GM12878 (cell line): ENCODE data around the gene PRKG1. TPM values are rescaled to one million over a fixed set of nuclear protein-coding genes. Genes with fewer than 3 reads are reported as not detected.

Source experiments
- BHLHE40 ChIP-seq, 2 experiments: fragments of 450-650 bp in 1 of 2; IDR thresholded peaks; 2 replicates each; pipeline ENCODE4 v1.6.1; 2011 to 2017; ENCODE audit warnings: low read depth in 2 of 2, borderline replicate concordance in 1 of 2, improper control_type of control experiment in 1 of 2, low read length in 1 of 2, mild to moderate bottlenecking in 1 of 2
- CBFB ChIP-seq: IDR thresholded peaks from 2 replicates; pipeline ENCODE4 v1.6.1; 2016; ENCODE audit warnings: antibody characterized with exemption, low read depth
- CHD4 ChIP-seq: fragments of 200-600 bp; sonication (generic); IDR thresholded peaks from 2 replicates; pipeline ENCODE4 v1.6.1; 2016; ENCODE audit warnings: mild to moderate bottlenecking
- DPF2 ChIP-seq: fragments of 450-650 bp; IDR thresholded peaks from 2 replicates; pipeline ENCODE4 v1.6.1; 2017; ENCODE audit warnings: mild to moderate bottlenecking
- POLR2AphosphoS2 ChIP-seq: IDR thresholded peaks from 2 replicates; pipeline ENCODE4 v1.6.1; 2011; ENCODE audit warnings: low read depth, mild to moderate bottlenecking, low read length, improper control_type of control experiment, moderate library complexity
- TCF12 ChIP-seq: IDR thresholded peaks from 2 replicates; pipeline ENCODE4 v1.6.1; 2011; ENCODE audit warnings: low read depth, mild to moderate bottlenecking, low read length
- polyA plus RNA-seq, 11 experiments: library from polyadenylated mRNA; depleted of rRNA in 4 of 11; unstranded in 6 of 11; stranded (reverse) in 5 of 11; fragments of >200 nt; fragmentation: Nextera tagmentation in 4 of 11; fragmentation: Illumina TruSeq in 1 of 11; extraction: Ambion mirVana in 4 of 11; extraction: Trizol in 1 of 11; gene quantifications; 1 replicate in 1 of 11; 2 replicates in 10 of 11; pipeline versions ENCODE4 v1.2.1 to v1.2.3, GENCODE V29; 2011 to 2016; ENCODE audit warnings: inconsistent platforms in 2 of 11, missing spikeins in 2 of 11, low read depth in 1 of 11
- total RNA-seq, 4 experiments: library from RNA; depleted of rRNA in 3 of 4; stranded (reverse); fragments of >200 nt in 3 of 4; fragmentation: Illumina TruSeq in 1 of 4; extraction: Trizol in 1 of 4; gene quantifications; 2 replicates each; pipeline versions ENCODE4 v1.2.1 to v1.2.3, GENCODE V29; 2013 to 2021
- TF ChIP-seq, protein P1 (sequence below): fragments of 450-650 bp; IDR thresholded peaks from 2 replicates; pipeline ENCODE4 v1.6.1; 2016; ENCODE audit warnings: mild to moderate bottlenecking, moderate library complexity, borderline replicate concordance
- TF ChIP-seq, protein P2 (sequence below): fragments of 450-650 bp; IDR thresholded peaks from 2 replicates; pipeline ENCODE4 v1.6.1; 2018; ENCODE audit warnings: borderline replicate concordance, mild to moderate bottlenecking; ENCODE audit not compliant: partially characterized antibody
- TF ChIP-seq, protein P3 (sequence below): fragments of 450-650 bp; IDR thresholded peaks from 2 replicates; pipeline ENCODE4 v1.6.1; 2017; ENCODE audit warnings: low read depth, mild to moderate bottlenecking, moderate library complexity
- TF ChIP-seq, protein P4 (sequence below): fragments of 450-650 bp; IDR thresholded peaks from 2 replicates; pipeline ENCODE4 v1.6.1; 2016; ENCODE audit warnings: mild to moderate bottlenecking
- TF ChIP-seq, protein P5 (sequence below): IDR thresholded peaks from 2 replicates; pipeline ENCODE4 v1.6.1; 2012; ENCODE audit warnings: low read depth, low read length, improper control_type of control experiment

The PRKG1 gene
- total and polyA plus RNA-seq, 10 of the 15 experiments (the other 5 are each of a cell fraction or from before 2014, with no cell fraction given): 0.04 to 0.05 TPM; not detected in 8

DNA sequence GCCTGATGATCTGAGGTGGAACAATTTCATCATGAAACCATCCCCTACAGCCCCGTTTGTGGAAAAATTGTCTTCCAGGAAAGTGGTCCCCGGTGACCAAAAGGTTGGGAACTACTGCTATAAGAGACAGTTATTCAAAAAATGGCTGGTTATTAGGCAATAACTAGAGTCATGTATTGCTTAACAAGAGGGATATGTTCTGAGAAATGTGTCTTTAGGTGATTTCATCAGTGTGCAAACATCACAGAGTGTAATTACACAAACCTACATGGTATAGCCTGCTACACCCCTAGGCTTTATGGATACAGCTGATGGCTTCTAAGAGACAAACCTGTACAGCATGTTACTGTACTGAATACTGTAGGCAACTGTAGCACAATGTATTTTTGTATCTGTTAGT lies 696.4 kb downstream of the PRKG1 start (continued):
- TF ChIP-seq, protein P1, sequence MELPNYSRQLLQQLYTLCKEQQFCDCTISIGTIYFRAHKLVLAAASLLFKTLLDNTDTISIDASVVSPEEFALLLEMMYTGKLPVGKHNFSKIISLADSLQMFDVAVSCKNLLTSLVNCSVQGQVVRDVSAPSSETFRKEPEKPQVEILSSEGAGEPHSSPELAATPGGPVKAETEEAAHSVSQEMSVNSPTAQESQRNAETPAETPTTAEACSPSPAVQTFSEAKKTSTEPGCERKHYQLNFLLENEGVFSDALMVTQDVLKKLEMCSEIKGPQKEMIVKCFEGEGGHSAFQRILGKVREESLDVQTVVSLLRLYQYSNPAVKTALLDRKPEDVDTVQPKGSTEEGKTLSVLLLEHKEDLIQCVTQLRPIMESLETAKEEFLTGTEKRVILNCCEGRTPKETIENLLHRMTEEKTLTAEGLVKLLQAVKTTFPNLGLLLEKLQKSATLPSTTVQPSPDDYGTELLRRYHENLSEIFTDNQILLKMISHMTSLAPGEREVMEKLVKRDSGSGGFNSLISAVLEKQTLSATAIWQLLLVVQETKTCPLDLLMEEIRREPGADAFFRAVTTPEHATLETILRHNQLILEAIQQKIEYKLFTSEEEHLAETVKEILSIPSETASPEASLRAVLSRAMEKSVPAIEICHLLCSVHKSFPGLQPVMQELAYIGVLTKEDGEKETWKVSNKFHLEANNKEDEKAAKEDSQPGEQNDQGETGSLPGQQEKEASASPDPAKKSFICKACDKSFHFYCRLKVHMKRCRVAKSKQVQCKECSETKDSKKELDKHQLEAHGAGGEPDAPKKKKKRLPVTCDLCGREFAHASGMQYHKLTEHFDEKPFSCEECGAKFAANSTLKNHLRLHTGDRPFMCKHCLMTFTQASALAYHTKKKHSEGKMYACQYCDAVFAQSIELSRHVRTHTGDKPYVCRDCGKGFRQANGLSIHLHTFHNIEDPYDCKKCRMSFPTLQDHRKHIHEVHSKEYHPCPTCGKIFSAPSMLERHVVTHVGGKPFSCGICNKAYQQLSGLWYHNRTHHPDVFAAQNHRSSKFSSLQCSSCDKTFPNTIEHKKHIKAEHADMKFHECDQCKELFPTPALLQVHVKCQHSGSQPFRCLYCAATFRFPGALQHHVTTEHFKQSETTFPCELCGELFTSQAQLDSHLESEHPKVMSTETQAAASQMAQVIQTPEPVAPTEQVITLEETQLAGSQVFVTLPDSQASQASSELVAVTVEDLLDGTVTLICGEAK: no peak
- TF ChIP-seq, protein P2, sequence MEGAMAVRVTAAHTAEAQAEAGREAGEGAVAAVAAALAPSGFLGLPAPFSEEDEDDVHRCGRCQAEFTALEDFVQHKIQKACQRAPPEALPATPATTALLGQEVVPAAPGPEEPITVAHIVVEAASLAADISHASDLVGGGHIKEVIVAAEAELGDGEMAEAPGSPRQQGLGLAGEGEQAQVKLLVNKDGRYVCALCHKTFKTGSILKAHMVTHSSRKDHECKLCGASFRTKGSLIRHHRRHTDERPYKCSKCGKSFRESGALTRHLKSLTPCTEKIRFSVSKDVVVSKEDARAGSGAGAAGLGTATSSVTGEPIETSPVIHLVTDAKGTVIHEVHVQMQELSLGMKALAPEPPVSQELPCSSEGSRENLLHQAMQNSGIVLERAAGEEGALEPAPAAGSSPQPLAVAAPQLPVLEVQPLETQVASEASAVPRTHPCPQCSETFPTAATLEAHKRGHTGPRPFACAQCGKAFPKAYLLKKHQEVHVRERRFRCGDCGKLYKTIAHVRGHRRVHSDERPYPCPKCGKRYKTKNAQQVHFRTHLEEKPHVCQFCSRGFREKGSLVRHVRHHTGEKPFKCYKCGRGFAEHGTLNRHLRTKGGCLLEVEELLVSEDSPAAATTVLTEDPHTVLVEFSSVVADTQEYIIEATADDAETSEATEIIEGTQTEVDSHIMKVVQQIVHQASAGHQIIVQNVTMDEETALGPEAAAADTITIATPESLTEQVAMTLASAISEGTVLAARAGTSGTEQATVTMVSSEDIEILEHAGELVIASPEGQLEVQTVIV: no peak
- TF ChIP-seq POLR2AphosphoS2: no peak
- no peak for TF ChIP-seq CHD4
- no peak for TF ChIP-seq BHLHE40 (IDR thresholded peaks at IDR 0.05; ENCODE audit: borderline replicate concordance in 1 of 2, low read depth in 2 of 2, low read length in 1 of 2)
- TF ChIP-seq, protein P3, sequence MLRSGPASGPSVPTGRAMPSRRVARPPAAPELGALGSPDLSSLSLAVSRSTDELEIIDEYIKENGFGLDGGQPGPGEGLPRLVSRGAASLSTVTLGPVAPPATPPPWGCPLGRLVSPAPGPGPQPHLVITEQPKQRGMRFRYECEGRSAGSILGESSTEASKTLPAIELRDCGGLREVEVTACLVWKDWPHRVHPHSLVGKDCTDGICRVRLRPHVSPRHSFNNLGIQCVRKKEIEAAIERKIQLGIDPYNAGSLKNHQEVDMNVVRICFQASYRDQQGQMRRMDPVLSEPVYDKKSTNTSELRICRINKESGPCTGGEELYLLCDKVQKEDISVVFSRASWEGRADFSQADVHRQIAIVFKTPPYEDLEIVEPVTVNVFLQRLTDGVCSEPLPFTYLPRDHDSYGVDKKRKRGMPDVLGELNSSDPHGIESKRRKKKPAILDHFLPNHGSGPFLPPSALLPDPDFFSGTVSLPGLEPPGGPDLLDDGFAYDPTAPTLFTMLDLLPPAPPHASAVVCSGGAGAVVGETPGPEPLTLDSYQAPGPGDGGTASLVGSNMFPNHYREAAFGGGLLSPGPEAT: no peak
- no peak for TF ChIP-seq CBFB
- TF ChIP-seq, protein P4, sequence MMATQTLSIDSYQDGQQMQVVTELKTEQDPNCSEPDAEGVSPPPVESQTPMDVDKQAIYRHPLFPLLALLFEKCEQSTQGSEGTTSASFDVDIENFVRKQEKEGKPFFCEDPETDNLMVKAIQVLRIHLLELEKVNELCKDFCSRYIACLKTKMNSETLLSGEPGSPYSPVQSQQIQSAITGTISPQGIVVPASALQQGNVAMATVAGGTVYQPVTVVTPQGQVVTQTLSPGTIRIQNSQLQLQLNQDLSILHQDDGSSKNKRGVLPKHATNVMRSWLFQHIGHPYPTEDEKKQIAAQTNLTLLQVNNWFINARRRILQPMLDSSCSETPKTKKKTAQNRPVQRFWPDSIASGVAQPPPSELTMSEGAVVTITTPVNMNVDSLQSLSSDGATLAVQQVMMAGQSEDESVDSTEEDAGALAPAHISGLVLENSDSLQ: no peak
- no peak for TF ChIP-seq TCF12
- TF ChIP-seq, protein P5, sequence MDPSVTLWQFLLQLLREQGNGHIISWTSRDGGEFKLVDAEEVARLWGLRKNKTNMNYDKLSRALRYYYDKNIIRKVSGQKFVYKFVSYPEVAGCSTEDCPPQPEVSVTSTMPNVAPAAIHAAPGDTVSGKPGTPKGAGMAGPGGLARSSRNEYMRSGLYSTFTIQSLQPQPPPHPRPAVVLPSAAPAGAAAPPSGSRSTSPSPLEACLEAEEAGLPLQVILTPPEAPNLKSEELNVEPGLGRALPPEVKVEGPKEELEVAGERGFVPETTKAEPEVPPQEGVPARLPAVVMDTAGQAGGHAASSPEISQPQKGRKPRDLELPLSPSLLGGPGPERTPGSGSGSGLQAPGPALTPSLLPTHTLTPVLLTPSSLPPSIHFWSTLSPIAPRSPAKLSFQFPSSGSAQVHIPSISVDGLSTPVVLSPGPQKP: no peak
- no peak for TF ChIP-seq DPF2
